HG03196 (cell line): Measurements from ENCODE around the gene SLC35C1.
A peak's percentile ranks its signal among the peaks of the same experiment; 100 is the strongest.
"Not testable (repeated sequence)": the region's sequence is repeated elsewhere in the genome, so short reads cannot be mapped to it uniquely, and the experiment has no call there.

Experiments used
- ATAC-seq: cut with Tn5 transposase; IDR thresholded peaks from one replicate; pipeline ENCODE4 v1.9.1; 2021; ENCODE audit not compliant: unreplicated experiment

Gene SLC35C1

GRCh38 chr11:45786272-45786671 is 18.7 kb upstream of the SLC35C1 start:
- no peak for ATAC-seq

GRCh38 chr11:45788887-45789286 is 16.1 kb upstream of the SLC35C1 start:
- no peak for ATAC-seq

GRCh38 chr11:45791524-45791923 is 13.4 kb upstream of the SLC35C1 start:
- ATAC-seq: no peak

- ATAC-seq: no peak
Measured at GRCh38 chr11:45794169-45794568, 10.8 kb upstream of the SLC35C1 start.

GRCh38 chr11:45795379-45795778 is 9.6 kb upstream of the SLC35C1 start:
- ATAC-seq: no peak

GRCh38 chr11:45796461-45796861 is 8.5 kb upstream of the SLC35C1 start:
- ATAC-seq: no peak

- no peak for ATAC-seq
Measured at GRCh38 chr11:45798793-45799441, 6.0 kb upstream of the SLC35C1 start.

GRCh38 chr11:45799562-45799961 is 5.4 kb upstream of the SLC35C1 start:
- ATAC-seq: no peak

GRCh38 chr11:45800261-45800660 is 4.7 kb upstream of the SLC35C1 start:
- no peak for ATAC-seq

- no peak for ATAC-seq
Measured at GRCh38 chr11:45801723-45802315, 3.1 kb upstream of the SLC35C1 start.

GRCh38 chr11:45802531-45803317 is 2.2 kb upstream of the SLC35C1 start:
- ATAC-seq: no peak

- ATAC-seq: no peak
Measured at GRCh38 chr11:45803971-45804760, 783 bp upstream of the SLC35C1 start.

- peak; percentile 11 for ATAC-seq
Measured at GRCh38 chr11:45805305-45806071, 539 bp downstream of the SLC35C1 start.

GRCh38 chr11:45806072-45806933 is 1.4 kb downstream of the SLC35C1 start:
- ATAC-seq: no peak

GRCh38 chr11:45806937-45807791 is 2.2 kb downstream of the SLC35C1 start:
- no peak for ATAC-seq

GRCh38 chr11:45807792-45808238 is 2.9 kb downstream of the SLC35C1 start:
- no peak for ATAC-seq

GRCh38 chr11:45808427-45808826 is 3.5 kb downstream of the SLC35C1 start:
- not testable (repeated sequence) for ATAC-seq
